ENCODE data around the gene SP4.

SP4 gene

GRCh38 chr7:21469894-21470293, 42.0 kb downstream of the SP4 start:
- no peak overlapping the region for H3K4me3 Mint-ChIP-seq
- no peak overlapping the region for H3K27ac Mint-ChIP-seq
- no peaks in the 10 kb centered on the region for H3K27me3 Mint-ChIP-seq
- peaks cover 27% of the 10 kb centered on the region for H3K36me3 Mint-ChIP-seq (ENCODE audit: low read depth)
- no peaks in the 10 kb centered on the region for H3K9me3 Mint-ChIP-seq
- peaks cover 19% of the 10 kb centered on the region for H3K4me1 Mint-ChIP-seq (ENCODE audit: low read depth)

- peaks cover 31% of the 10 kb centered on the region for H3K36me3 Mint-ChIP-seq (ENCODE audit: low read depth)
- peaks cover 13% of the 10 kb centered on the region for H3K4me1 Mint-ChIP-seq (ENCODE audit: low read depth)
- no peak overlapping the region for H3K4me3 Mint-ChIP-seq
- no peaks in the 10 kb centered on the region for H3K27me3 Mint-ChIP-seq
- no peaks in the 10 kb centered on the region for H3K9me3 Mint-ChIP-seq
- no peak overlapping the region for H3K27ac Mint-ChIP-seq
Observed at GRCh38 chr7:21472029-21472428, 44.1 kb downstream of the SP4 start.

DNA sequence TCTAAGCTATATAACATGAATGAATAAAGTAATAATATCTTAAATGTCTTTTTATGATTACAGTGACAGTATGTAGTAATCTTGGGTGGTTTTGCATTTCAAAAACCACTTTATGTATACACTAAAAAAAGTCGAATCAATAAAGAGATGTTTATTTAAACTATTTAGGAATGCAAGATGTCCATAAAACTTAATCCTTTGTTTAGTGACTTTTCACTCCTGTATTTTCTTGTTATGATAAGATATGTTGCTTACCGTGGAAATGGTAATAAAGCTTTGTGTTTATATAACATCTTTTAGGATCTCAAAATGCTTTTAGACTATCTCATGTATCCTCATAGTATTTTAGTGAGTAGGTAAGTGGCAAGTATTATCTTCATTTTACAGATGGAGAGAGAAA, 48.5 kb downstream of the SP4 start:
- H3K4me1 Mint-ChIP-seq (ENCODE audit: low read depth): peaks cover 36% of the 10 kb centered on the region
- H3K27me3 Mint-ChIP-seq: no peaks in the 10 kb centered on the region
- H3K4me3 Mint-ChIP-seq: no peak overlapping the region
- H3K27ac Mint-ChIP-seq: no peak overlapping the region
- peaks cover 66% of the 10 kb centered on the region for H3K36me3 Mint-ChIP-seq (ENCODE audit: low read depth)
- H3K9me3 Mint-ChIP-seq: no peaks in the 10 kb centered on the region

GRCh38 chr7:21480693-21481403, 53.0 kb downstream of the SP4 start:
- Mint-ChIP-seq H3K4me1 (ENCODE audit: low read depth) (peaks cover 41% of the 10 kb centered on the region), H3K27me3 (no peaks in the 10 kb centered on the region), H3K27ac (peak overlapping the region; percentile 45), H3K4me3 (no peak overlapping the region), H3K36me3 (ENCODE audit: low read depth) (peaks cover 66% of the 10 kb centered on the region), H3K9me3 (no peaks in the 10 kb centered on the region)

- H3K36me3 Mint-ChIP-seq (ENCODE audit: low read depth): peaks cover 61% of the 10 kb centered on the region
- H3K9me3 Mint-ChIP-seq: peaks cover 7% of the 10 kb centered on the region
- no peaks in the 10 kb centered on the region for H3K27me3 Mint-ChIP-seq
- peaks cover 22% of the 10 kb centered on the region for H3K4me1 Mint-ChIP-seq (ENCODE audit: low read depth)
- H3K4me3 Mint-ChIP-seq: no peak overlapping the region
- H3K27ac Mint-ChIP-seq: no peak overlapping the region
Observed at GRCh38 chr7:21486511-21486910, 58.6 kb downstream of the SP4 start.

DNA sequence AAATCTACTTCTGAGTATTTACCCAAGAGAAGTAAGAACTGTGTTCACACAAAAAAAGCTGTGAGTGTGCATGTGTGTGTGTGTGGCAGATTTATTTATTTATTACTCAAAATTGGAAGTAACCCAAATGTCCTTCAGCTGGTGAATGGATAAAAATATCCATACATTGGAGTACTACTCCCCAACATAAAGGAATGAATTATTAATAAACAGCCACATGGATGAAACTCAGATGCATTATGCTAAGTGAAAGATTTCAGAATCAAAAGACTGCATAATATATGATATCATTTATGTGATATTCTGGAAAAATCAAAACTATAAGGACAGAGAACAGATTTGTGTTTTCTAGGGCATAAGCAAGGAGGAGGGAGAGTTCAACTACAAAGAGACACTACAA, 67.8 kb downstream of the SP4 start:
- no peak overlapping the region for H3K27ac Mint-ChIP-seq
- H3K36me3 Mint-ChIP-seq (ENCODE audit: low read depth): peaks cover 83% of the 10 kb centered on the region
- H3K27me3 Mint-ChIP-seq: no peaks in the 10 kb centered on the region
- H3K9me3 Mint-ChIP-seq: peaks cover 33% of the 10 kb centered on the region
- no peak overlapping the region for H3K4me3 Mint-ChIP-seq
- H3K4me1 Mint-ChIP-seq (ENCODE audit: low read depth): no peaks in the 10 kb centered on the region

GRCh38 chr7:21497072-21497471, 69.2 kb downstream of the SP4 start:
- peaks cover 84% of the 10 kb centered on the region for H3K36me3 Mint-ChIP-seq (ENCODE audit: low read depth)
- H3K9me3 Mint-ChIP-seq: peaks cover 29% of the 10 kb centered on the region
- H3K27me3 Mint-ChIP-seq: no peaks in the 10 kb centered on the region
- H3K27ac Mint-ChIP-seq: no peak overlapping the region
- H3K4me3 Mint-ChIP-seq: no peak overlapping the region
- H3K4me1 Mint-ChIP-seq (ENCODE audit: low read depth): no peaks in the 10 kb centered on the region

DNA sequence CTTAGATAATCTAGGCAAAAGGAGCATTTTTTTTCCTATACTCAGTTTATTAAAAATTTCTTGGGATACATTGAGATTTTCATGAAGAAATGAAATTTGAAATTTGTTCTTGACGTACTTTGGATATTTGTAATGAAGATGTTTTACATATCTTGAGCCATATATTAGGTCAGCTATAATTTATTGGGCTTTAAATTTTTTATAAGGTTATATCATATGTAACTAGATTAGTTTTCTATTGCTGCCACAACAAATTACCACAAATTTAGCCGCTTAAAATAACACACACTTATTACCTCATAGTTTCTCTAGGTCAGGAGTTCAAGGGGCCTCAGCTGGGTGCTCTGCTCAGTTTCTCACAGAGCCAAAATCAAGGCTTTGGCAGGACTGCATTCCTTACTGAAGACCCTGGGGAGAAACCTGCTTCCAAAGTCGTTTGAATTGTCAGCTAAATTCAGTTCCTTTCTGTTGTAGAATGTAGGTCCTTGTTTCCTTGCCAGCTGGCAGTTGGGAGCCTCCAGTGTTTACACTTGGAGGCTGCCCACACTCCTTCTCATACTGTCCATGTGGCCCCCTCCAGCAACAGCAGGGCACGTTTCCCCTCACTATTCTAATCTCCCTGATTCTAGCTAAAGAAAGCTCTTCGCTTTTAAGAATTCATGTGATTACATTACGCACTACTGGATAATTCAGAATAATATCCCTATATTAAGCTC, 72.4 kb downstream of the SP4 start:
- Mint-ChIP-seq H3K27ac (no peak overlapping the region), H3K36me3 (ENCODE audit: low read depth) (peaks cover 85% of the 10 kb centered on the region), H3K4me1 (ENCODE audit: low read depth) (no peaks in the 10 kb centered on the region), H3K27me3 (no peaks in the 10 kb centered on the region), H3K4me3 (no peak overlapping the region), H3K9me3 (peaks cover 30% of the 10 kb centered on the region)

GRCh38 chr7:21504021-21504420, 76.1 kb downstream of the SP4 start:
- no peak overlapping the region for H3K27ac Mint-ChIP-seq
- H3K9me3 Mint-ChIP-seq: peaks cover 33% of the 10 kb centered on the region
- peaks cover 78% of the 10 kb centered on the region for H3K36me3 Mint-ChIP-seq (ENCODE audit: low read depth)
- no peaks in the 10 kb centered on the region for H3K4me1 Mint-ChIP-seq (ENCODE audit: low read depth)
- H3K4me3 Mint-ChIP-seq: no peak overlapping the region
- no peaks in the 10 kb centered on the region for H3K27me3 Mint-ChIP-seq

- no peak overlapping the region for H3K27ac Mint-ChIP-seq
Observed at GRCh38 chr7:21507627-21508343, 79.9 kb downstream of the SP4 start.

DNA sequence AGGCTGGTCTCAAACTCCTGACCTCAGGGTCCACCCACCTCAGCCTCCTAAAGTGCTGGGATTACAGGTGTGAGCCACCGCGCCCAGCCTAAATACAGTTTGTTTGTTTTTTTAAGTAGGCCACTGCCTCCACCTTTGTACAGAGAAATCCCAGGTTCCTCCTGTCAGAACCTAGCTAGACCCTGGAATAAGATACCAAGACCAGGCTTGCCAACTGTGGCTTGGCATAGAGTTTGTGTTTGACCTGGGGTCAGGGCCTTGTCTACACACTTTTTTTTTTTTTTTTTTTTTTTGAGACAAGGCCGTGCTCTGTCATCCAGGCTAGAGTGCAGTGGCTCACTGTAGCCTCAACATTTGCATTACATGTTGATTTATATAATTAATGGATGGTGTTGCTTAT, 80.7 kb downstream of the SP4 start:
- H3K36me3 Mint-ChIP-seq (ENCODE audit: low read depth): peaks cover 67% of the 10 kb centered on the region

More at GRCh38 chr7:21507627-21508343, 79.9 kb downstream of the SP4 start:
- no peaks in the 10 kb centered on the region for H3K4me1 Mint-ChIP-seq (ENCODE audit: low read depth)
- H3K27me3 Mint-ChIP-seq: no peaks in the 10 kb centered on the region
- peaks cover 72% of the 10 kb centered on the region for H3K36me3 Mint-ChIP-seq (ENCODE audit: low read depth)
- no peak overlapping the region for H3K4me3 Mint-ChIP-seq
- H3K9me3 Mint-ChIP-seq: peaks cover 24% of the 10 kb centered on the region

DNA sequence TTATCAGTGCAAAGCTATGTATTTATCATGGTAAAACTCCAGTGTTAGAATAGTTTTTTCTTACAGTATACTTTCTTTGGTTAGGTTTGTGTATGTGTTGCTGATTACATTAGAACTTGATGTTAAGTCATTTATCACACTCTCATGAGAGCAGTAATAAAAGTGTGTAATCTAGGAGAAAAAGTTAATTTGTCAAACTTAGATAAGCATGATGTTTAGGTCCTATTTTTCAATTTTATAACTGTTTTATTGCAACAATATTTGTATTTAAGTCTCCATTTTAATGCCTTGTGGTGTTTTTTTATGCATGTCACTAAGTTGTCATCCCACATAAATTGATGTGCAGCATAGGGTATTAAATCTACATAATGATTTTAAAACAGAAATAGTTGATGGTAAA, 86.2 kb downstream of the SP4 start:
- H3K4me3 Mint-ChIP-seq: no peak overlapping the region
- no peaks in the 10 kb centered on the region for H3K9me3 Mint-ChIP-seq
- H3K36me3 Mint-ChIP-seq (ENCODE audit: low read depth): peaks cover 26% of the 10 kb centered on the region
- H3K27ac Mint-ChIP-seq: no peak overlapping the region
- no peaks in the 10 kb centered on the region for H3K4me1 Mint-ChIP-seq (ENCODE audit: low read depth)
- no peaks in the 10 kb centered on the region for H3K27me3 Mint-ChIP-seq

More for the DNA sequence above, 80.7 kb downstream of the SP4 start:
- Mint-ChIP-seq H3K27ac (no peak overlapping the region), H3K27me3 (no peaks in the 10 kb centered on the region), H3K4me3 (no peak overlapping the region), H3K4me1 (ENCODE audit: low read depth) (no peaks in the 10 kb centered on the region), H3K9me3 (peaks cover 23% of the 10 kb centered on the region)

DNA sequence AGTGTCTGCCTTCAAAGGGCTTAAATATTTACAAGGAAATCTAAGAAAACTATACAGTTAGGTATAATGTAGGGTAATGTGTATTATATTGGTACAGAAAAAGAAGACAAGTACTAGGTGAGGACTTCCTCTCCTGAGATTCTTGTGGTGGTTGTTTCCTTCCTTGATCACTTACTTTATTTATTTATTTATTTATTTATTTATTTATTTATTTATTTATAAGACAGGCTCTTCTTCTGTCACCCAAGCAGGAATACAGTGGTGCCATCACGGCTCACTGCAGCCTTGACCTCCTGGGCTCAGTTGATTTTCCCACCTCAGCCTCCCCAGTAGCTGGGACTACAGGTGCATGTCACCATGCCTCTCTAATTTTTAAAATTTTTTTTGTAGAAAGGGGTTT, 96.8 kb downstream of the SP4 start:
- peaks cover 8% of the 10 kb centered on the region for H3K27me3 Mint-ChIP-seq
- H3K9me3 Mint-ChIP-seq: no peaks in the 10 kb centered on the region
- H3K4me3 Mint-ChIP-seq: no peak overlapping the region
- H3K27ac Mint-ChIP-seq: no peak overlapping the region
- H3K4me1 Mint-ChIP-seq (ENCODE audit: low read depth): no peaks in the 10 kb centered on the region
- no peaks in the 10 kb centered on the region for H3K36me3 Mint-ChIP-seq (ENCODE audit: low read depth)

DNA sequence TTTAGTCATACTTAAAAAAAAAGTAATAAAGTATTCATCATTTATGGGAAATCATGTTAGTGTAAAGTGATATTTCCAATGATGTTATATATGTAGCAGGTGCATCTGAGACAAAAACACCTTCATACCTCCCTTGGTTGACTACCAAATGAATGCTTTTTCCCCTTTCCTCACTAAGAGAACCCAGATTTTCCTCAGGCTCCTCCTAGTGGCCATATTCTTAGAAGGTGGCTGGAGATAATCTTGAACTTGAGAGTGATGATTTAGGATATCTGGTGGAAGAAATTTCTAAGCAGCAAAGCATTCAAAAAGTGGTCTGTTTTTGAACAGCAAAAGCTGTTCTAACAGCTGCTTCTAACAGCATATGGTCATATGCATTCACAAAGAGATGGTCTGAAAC, 98.1 kb downstream of the SP4 start:
- no peaks in the 10 kb centered on the region for H3K4me1 Mint-ChIP-seq (ENCODE audit: low read depth)

DNA sequence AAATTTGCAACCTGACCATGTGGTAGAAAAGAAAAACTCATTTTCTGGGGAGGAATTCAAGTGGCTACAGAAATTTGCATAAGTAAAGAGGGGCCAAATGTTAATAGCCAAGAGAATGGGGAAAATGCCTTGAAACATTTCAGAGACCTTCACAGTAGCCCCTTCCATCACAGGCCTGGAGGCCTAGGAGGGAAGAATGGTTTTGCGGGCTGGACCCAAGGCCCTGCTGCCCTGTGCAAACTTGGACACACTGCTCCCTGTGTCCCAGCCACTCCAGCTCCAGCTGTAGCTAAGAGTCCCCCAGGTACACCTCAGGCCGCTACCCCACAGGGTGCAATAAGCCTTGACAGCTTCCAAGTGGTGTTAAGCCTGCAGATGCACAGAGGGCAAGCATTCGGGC, 98.6 kb downstream of the SP4 start:
- H3K27ac Mint-ChIP-seq: no peak overlapping the region
- H3K4me3 Mint-ChIP-seq: no peak overlapping the region
- H3K36me3 Mint-ChIP-seq (ENCODE audit: low read depth): no peaks in the 10 kb centered on the region
- H3K27me3 Mint-ChIP-seq: peaks cover 8% of the 10 kb centered on the region
- no peaks in the 10 kb centered on the region for H3K4me1 Mint-ChIP-seq (ENCODE audit: low read depth)
- no peaks in the 10 kb centered on the region for H3K9me3 Mint-ChIP-seq

More for the DNA sequence above, 98.1 kb downstream of the SP4 start:
- peaks cover 8% of the 10 kb centered on the region for H3K27me3 Mint-ChIP-seq
- no peaks in the 10 kb centered on the region for H3K9me3 Mint-ChIP-seq
- no peak overlapping the region for H3K27ac Mint-ChIP-seq
- no peaks in the 10 kb centered on the region for H3K36me3 Mint-ChIP-seq (ENCODE audit: low read depth)
- H3K4me3 Mint-ChIP-seq: no peak overlapping the region
